ENCODE results near the gene LBP. TPM values are rescaled to one million over a fixed set of nuclear protein-coding genes. Genes with fewer than 3 reads are reported as not detected.

The LBP gene
- total and polyA plus RNA-seq, 2 of the 13 experiments (the other 11 are each of a cell fraction or from before 2014, with no cell fraction given) = 0.07 to 0.20 TPM

- TF ChIP-seq ETV6 (CRISPR knock-in tag; conservative IDR thresholded peaks at IDR 0.05) (no peak), TFAP4 (IDR thresholded peaks at IDR 0.05; ENCODE audit: borderline replicate concordance, low read depth) (peak; percentile 69; the same call in 1 of the 2 replicates), AKNA (CRISPR knock-in tag; IDR thresholded peaks at IDR 0.05; ENCODE audit: borderline replicate concordance) (no peak), ATF6 (CRISPR knock-in tag; conservative IDR thresholded peaks at IDR 0.05) (no peak), NCOR1 (IDR thresholded peaks at IDR 0.05; ENCODE audit: borderline replicate concordance, low read length) (no peak), SMAD9 (CRISPR knock-in tag; IDR thresholded peaks at IDR 0.05) (no peak), ZNF446 (CRISPR knock-in tag; IDR thresholded peaks at IDR 0.05) (no peak), ZSCAN25 (CRISPR knock-in tag; IDR thresholded peaks at IDR 0.05) (peak; percentile 79), LCORL (IDR thresholded peaks at IDR 0.05) (no peak), LCORL (CRISPR knock-in tag; IDR thresholded peaks at IDR 0.05) (no peak), RBM22 (optimal IDR thresholded peaks at IDR 0.05; ENCODE audit: low read length) (no peak), RFX3 (CRISPR knock-in tag; IDR thresholded peaks at IDR 0.05) (no peak), ZNF12 (CRISPR knock-in tag; IDR thresholded peaks at IDR 0.05) (0 out of 2 replicates have a peak, but pooled peaks have one; percentile 32), SRY (CRISPR knock-in tag; IDR thresholded peaks at IDR 0.05) (no peak), RAD21 (CRISPR knock-in tag; IDR thresholded peaks at IDR 0.05) (peak; percentile 53; the same call in 1 of the 2 replicates), ZFYVE20 (CRISPR knock-in tag; IDR thresholded peaks at IDR 0.05; ENCODE audit: borderline replicate concordance, low read depth) (no peak), IKZF5 (CRISPR knock-in tag; IDR thresholded peaks at IDR 0.05) (no peak), ATF1 (CRISPR knock-in tag; IDR thresholded peaks at IDR 0.05) (no peak), CTCF (CRISPR knock-in tag; IDR thresholded peaks at IDR 0.05) (peak; percentile 65), RFX1 (IDR thresholded peaks at IDR 0.05) (no peak), MBD4 (IDR thresholded peaks at IDR 0.05; ENCODE audit: borderline replicate concordance, low read length) (no peak)
These were observed 7.3 kb upstream of the LBP start (continued) for GRCh38 chr20:38338849-38339520.
